ENCODE results near the gene LRR1.

- TF ChIP-seq POLR2AphosphoS5 (IDR thresholded peaks at IDR 0.05; ENCODE audit: borderline replicate concordance, low read depth, low read length) = no peak
- TF ChIP-seq EZH2 (IDR thresholded peaks at IDR 0.05) = no peak
- TF ChIP-seq FOXP2 (optimal IDR thresholded peaks at IDR 0.05; ENCODE audit: control extremely low read depth, extremely low read length, insufficient read depth) = no peak
Observed at GRCh38 chr14:49614196-49614595, 15.5 kb downstream of the LRR1 start.

All from SK-N-MC (cell line).